Omental fat pad (tissue), 4 donors: ENCODE measurements around the gene MEA1. TPM values are rescaled to one million over a fixed set of nuclear protein-coding genes. Genes with fewer than 3 reads are reported as not detected.

ENCODE experiments used
- ATAC-seq: fragments of 150-250 bp; one replicate; pipeline ENCODE4 v1.9.1; 2016; ENCODE audit warnings: mild to moderate bottlenecking, moderate library complexity; ENCODE audit not compliant: low FRiP score
- DNase-seq: peaks from one replicate; pipeline ENCODE4 v3.0.0-alpha.2; 2019; ENCODE audit warnings: low spot score
- total RNA-seq, 4 donors: library from RNA; depleted of rRNA; stranded (reverse); fragments of >200 nt; gene quantifications; one replicate each; pipeline ENCODE4 v1.1.0, GENCODE V29; 2016
- TF ChIP-seq, protein P1 (sequence below), 3 donors: fragments of 450-650 bp; IDR thresholded peaks; one replicate each; pipeline ENCODE4 v1.5.1; 2016 to 2017; ENCODE audit warnings: antibody characterized with exemption in 3 of 3, mild to moderate bottlenecking in 3 of 3, moderate library complexity in 2 of 3

Gene MEA1
- total RNA-seq, 4 donors from 2014 or later = 39.6 to 67.8 (median 45.5) TPM

DNA sequence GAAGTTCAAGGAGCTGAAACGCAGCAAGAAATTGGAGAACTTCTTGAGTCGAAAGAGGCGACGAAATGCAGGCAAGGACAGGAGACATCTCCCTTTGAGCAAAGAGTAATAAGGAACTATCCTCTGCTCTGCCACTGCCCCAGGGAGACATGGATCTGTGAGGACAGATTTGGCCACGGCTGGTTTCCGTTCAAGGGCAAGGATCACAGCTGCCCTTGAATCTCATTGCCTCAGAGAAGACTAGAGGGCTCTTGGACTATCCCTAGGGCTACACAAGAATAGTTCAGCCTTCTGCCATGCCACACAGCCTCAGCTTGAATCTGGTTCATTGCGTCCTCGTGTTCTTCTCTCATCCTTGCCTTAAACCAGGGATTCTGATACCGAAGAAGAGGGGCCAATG is 15.4 kb upstream of the MEA1 start:
- TF ChIP-seq, protein P1, sequence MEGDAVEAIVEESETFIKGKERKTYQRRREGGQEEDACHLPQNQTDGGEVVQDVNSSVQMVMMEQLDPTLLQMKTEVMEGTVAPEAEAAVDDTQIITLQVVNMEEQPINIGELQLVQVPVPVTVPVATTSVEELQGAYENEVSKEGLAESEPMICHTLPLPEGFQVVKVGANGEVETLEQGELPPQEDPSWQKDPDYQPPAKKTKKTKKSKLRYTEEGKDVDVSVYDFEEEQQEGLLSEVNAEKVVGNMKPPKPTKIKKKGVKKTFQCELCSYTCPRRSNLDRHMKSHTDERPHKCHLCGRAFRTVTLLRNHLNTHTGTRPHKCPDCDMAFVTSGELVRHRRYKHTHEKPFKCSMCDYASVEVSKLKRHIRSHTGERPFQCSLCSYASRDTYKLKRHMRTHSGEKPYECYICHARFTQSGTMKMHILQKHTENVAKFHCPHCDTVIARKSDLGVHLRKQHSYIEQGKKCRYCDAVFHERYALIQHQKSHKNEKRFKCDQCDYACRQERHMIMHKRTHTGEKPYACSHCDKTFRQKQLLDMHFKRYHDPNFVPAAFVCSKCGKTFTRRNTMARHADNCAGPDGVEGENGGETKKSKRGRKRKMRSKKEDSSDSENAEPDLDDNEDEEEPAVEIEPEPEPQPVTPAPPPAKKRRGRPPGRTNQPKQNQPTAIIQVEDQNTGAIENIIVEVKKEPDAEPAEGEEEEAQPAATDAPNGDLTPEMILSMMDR (IDR thresholded peaks at IDR 0.05) = no peak
- ATAC-seq (no peak), DNase-seq (no peak)

DNA sequence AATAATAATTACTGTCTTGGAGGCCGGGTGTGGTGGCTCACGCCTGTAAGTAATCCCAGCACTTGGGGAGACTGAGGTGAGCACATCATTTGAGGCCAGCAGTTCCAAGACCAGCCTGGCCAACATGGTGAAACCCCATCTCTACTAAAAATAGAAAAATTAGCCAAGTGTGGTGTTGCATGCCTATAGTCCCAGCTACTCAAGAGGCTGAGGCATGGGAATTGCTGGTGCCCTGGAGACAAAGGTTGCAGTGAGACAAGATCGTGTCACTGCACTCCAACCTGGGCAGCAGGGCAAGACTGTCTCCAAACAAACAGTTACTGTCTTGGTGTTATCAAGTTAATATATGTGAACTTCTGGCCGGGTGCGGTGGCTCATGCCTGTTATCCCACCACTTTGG is 12.6 kb upstream of the MEA1 start:
- TF ChIP-seq, protein P1 (IDR thresholded peaks at IDR 0.05) = no peak
- ATAC-seq (no peak), DNase-seq (no peak)

DNA sequence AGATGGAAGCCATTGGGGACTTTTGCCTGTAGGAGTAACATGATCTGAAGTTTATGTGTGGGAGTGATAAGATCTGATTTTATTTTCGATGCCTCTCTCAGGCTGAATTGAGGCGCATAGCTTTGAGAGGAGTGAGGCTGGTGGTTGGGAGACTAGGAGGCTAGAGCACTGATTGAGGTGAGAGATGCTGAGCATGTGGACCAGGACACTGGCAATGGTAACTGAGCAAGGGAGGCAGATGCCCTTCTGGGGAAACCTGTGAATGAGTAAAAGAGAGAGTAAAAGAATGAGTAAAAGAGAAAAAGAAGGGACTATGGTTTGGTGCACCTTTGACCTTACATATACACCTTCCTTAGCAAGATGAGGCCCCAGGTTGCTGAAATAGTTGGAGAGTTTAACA is 10.7 kb upstream of the MEA1 start:
- no peak for DNase-seq

DNA sequence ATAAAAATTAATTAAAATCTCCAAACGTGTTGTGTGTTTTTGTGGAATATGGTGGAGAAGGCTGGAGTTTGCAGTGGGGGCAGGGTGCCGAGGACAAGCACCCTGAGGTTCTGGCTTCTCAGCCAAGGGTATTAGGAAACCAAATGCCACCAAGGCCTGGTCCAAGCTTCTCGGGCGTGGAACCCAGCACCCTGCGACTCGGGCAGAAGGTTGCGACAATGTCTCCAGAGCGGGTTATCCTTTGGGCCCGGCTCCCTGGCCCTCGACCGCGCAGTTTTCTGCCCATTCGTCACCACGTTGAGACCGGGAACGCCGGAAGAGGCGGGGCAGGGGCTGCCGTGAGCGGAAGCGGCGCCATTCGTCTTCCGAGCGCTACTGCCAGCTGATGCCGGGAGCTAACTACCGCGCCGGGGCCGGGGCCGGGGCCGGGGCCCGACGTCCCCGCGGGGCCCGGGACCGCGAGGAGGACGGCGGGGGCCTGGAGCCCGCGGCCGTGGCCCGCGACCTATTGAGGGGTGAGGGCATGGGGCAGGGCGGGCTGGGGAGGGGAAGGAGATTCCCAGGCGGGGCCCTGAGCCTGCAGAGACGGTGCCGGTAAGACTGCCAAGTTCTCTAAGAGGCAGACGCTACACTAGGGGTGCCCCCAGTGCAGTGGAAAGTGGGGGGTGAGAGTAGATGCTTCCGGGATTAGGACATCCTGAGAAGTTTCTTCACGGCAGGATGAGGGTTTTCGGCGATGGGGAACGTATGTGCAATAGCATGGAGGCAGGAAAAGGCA is 7.7 kb upstream of the MEA1 start, which contains the start of gene RRP36:
Gene RRP36 (plus strand): TSS at position 354 of the 778 bp plus-strand sequence. CDS start 32 bp downstream, at position 386.
- TF ChIP-seq, protein P1 (IDR thresholded peaks at IDR 0.05) = no peak
- DNase-seq (peak; percentile 61), ATAC-seq (peak; percentile 81)

More for the DNA sequence above, 10.7 kb upstream of the MEA1 start:
- ATAC-seq = no peak
- TF ChIP-seq, protein P1 (IDR thresholded peaks at IDR 0.05) = no peak

DNA sequence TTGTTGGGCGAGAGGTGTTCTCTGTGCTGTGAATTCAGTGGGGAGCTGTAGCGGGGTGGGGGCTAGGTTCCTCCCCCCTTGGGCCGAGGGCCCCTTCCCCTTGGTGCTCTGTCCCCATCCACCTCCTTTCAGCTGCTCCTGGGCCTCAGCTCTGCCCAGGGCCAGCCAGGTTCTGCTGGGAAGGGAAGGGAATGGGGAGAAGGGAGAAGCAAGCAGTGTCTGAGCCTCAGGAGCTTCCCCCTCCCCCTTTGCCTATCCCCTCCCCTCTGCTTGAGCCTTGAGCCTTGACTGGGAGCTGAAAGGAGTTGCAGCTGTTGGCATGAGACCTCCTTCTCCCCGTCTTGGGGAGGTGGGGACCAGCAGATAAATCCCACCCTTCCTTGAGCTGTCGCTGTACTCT is 7.1 kb upstream of the MEA1 start:
- ATAC-seq (no peak), DNase-seq (no peak)
- TF ChIP-seq, protein P1 (IDR thresholded peaks at IDR 0.05) = no peak

DNA sequence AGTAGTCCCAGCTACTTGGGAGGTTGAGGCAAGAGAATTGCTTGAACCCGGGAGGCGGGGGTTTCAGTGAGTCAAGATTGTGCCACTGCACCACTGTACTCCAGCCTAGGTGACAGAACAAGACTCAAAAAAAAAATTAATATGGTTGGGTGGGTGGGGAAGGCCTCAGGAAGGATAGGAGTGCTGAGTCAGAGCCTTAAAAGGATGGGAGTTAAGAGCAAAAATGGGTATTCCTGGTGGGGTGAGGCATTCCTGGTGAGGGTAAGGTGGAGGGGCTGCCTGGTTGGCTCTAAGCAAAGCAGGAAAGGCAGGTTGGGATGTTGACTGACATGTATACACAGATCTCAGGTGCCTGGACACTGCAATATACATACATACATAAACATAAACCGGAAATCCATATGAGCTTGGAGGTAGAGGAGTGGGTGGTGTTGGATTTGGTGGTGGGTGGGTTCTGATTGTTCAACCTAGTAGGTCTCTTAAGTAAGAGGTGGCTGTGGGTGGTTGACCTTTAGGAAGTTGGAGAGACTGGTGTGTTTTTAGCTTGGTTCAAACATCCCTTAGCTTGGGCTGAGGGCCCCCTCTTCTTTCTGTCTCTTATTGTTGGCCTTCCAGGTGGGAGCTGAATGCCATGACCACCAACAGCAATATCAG is 6.4 kb upstream of the MEA1 start:
- ATAC-seq (no peak), DNase-seq (no peak)
- TF ChIP-seq, protein P1 (IDR thresholded peaks at IDR 0.05) = no peak
